Stimulated activated CD4-positive, alpha-beta T cell treated with anti-CD3 and anti-CD28 coated beads, Interleukin-15, amount 100 ng/mL, for 48 hours (primary cell): ENCODE data around the gene SPATA9.

Experiments
- DNase-seq, 2 donors: peaks; one replicate each; pipeline ENCODE4 v3.0.0-alpha.2; 2020; ENCODE audit warnings: low read depth in 2 of 2

Gene SPATA9

DNA sequence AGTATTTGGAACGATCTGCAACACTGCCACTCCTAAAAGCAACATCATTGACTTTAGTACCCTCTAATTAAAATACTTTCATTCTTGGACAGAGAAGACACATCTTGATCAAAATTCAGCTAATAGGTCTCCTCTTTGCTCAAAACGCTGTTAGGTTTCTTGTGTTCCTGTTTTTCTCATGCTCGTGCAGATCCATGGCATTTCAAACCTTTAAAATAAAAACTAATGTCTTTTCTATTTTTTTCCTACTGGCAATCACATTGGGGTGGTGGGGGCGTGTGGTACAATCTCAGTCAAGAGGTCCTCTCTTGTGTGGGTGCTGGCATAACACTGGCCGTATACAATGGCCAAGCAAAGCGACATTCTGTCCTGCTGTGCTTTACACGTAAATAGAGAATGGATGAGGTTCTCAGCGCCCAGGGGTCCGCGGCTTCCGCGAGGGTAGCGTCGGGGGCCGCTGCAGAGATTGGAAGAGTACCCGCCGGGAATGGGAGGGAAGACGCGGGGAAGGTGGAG lies 63.2 kb downstream of the SPATA9 start:
- DNase-seq, result no peak

DNA sequence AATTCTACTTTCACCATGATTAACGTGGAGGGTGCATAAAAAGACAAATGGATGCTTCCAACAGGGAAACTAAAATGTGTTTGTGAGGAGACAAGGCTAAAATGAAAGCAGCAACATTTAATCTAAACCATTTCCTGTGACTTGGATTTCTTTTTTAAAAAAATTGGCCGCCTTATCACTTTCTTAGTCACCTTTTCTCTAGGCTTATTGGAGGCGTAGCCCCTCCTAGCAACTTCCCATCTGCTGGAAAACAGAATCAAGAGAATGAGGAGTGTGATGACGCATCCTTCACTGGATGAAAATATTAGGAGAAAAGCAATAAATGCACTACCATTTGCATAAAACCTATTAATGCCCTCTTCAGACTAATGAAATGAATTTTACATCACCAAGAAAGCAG lies 63.7 kb downstream of the SPATA9 start:
- DNase-seq, result no peak

DNA sequence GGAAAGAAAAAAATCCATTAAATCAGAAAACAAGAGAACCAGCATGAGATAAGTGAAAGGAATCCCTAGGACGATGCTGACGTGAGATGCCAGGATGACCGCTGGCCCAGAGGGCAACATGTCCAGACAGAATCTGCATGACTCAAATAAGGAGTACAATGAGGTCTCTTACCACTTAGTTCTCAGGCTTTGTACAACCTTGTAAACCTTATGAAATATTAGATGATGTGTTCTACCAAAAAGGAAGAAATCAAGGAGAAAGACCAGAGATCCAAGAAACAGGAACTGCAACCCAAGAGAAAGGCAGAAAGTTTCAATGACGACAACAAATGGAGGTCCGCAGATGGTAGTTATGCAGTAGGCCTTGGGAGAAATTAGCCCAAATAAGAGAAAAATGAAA lies 65.7 kb downstream of the SPATA9 start:
- DNase-seq, result no peak

DNA sequence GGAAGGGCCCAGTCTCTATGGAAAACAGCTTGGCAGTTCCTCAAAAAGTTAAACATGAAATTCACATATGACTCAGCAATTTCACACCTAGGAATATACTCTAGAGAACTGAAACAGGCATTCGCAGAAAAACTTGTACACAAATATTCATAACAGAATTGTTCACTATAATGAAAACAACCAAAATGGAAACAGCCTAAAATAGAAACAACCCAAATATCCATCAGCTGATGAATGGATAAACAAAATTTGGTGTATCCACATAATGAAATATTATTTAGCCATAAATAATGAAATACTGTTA lies 67.7 kb downstream of the SPATA9 start:
- no peak for DNase-seq

DNA sequence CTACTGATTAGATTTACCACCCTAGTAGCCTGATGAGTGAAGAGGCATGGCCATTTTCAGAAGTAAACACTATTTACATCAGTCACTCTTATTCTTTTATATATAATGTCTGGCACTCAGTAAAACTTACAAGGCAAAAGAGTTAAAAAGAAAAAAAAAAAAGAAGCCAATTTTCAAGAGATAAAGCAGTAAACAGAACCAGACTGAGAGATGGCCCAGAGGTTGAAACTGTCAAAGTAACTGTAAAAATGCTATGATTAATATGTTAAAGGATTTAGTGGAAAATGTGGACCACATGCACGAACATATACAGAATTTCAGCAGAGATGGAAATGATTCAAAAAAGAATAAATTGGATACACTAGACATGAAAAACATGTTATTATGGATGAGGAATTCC lies 69.3 kb downstream of the SPATA9 start:
- DNase-seq, result no peak

DNA sequence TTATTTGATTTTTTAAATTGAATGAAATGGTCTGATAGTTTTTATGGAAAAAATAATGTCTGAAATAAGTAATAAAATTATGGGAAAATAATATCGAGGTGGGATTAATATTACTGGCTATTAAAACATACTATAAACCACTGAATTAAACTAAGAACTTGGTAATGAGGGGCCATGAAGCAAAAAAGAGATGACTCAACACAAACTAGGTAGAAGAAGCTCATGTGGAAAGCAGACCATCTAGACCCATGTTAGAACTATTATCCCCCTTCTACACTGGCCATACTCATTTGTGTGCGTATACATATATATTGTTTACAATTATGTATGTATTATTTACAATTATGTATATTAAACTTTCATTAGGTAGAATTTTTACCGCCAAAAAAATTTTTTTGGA lies 71.4 kb downstream of the SPATA9 start:
- DNase-seq, result no peak

DNA sequence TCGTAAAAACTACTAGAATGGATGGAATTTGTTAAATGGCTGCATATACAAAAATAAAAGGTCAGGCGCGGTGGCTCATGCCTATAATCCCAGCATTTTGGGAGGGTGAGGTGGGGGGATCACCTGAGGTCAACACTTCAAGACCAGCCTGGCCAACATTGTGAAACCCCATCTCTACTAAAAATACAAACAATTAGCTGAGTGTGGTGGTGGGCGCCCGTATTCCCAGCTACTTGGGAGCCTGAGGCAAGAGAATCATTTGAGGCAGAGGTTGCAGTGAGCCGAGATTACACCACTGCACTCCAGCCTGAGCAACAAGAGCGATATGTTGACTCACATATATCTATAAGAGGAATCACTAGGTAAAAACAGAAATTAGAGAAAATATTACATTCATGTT lies 72.2 kb downstream of the SPATA9 start:
- DNase-seq, result no peak

DNA sequence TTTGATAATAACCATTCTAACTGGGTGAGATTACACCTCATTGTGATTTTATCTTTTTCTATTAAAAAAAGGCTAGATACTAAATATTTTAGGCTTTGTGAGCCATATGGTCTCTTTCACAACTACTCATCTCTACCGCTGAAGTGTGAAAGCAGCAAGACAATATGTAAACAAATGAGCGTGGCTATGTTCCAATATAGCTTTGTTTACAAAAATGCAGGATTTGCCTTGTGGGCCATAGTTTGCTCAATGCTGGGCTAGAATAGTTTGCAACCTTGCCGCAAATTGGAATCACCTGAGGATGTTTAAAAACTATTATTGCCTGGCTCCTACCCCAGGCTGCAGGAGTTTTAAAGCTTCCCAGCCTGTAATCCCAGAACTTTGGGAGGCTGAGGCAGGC lies 73.1 kb downstream of the SPATA9 start:
- DNase-seq, result no peak
